HG03469 (cell line): ENCODE results near the gene SMIM12.

ENCODE experiments used
- ATAC-seq: cut with Tn5 transposase; IDR thresholded peaks from one replicate; pipeline ENCODE4 v1.9.1; 2021; ENCODE audit warnings: mild to moderate bottlenecking, moderate library complexity, moderate number of reproducible peaks; ENCODE audit not compliant: unreplicated experiment

Gene SMIM12

GRCh38 chr1:34874296-34874952 lies 14.9 kb upstream of the SMIM12 start:
- ATAC-seq = no peak

- no peak for ATAC-seq
These were observed 12.6 kb upstream of the SMIM12 start for GRCh38 chr1:34872133-34872503.

- ATAC-seq = no peak
These were observed 12.0 kb upstream of the SMIM12 start for GRCh38 chr1:34871443-34872132.

GRCh38 chr1:34870395-34870794 lies 10.8 kb upstream of the SMIM12 start:
- no peak for ATAC-seq

- no peak for ATAC-seq
These were observed 10.2 kb upstream of the SMIM12 start for GRCh38 chr1:34869760-34870159.

- no peak for ATAC-seq
These were observed 8.9 kb upstream of the SMIM12 start for GRCh38 chr1:34868230-34869049.

- no peak for ATAC-seq
These were observed 7.9 kb upstream of the SMIM12 start for GRCh38 chr1:34867415-34867814.

- ATAC-seq = no peak
These were observed 7.2 kb upstream of the SMIM12 start for GRCh38 chr1:34866762-34867109.

GRCh38 chr1:34865981-34866761 lies 6.6 kb upstream of the SMIM12 start:
- ATAC-seq = no peak

GRCh38 chr1:34865573-34865972 lies 6.0 kb upstream of the SMIM12 start:
- ATAC-seq = no peak

GRCh38 chr1:34864759-34865158 lies 5.2 kb upstream of the SMIM12 start:
- ATAC-seq = no peak

- ATAC-seq = no peak
These were observed 4.0 kb upstream of the SMIM12 start for GRCh38 chr1:34863501-34863900.

- no peak for ATAC-seq
These were observed 576 bp downstream of the SMIM12 start for GRCh38 chr1:34858901-34859445.

- ATAC-seq = no peak
These were observed 2.9 kb downstream of the SMIM12 start for GRCh38 chr1:34856697-34857096.

GRCh38 chr1:34852677-34853217 lies 6.8 kb downstream of the SMIM12 start:
- peak; percentile 69 for ATAC-seq

GRCh38 chr1:34851431-34852105 lies 8.0 kb downstream of the SMIM12 start:
- ATAC-seq = no peak

- no peak for ATAC-seq
These were observed 9.2 kb downstream of the SMIM12 start for GRCh38 chr1:34850382-34850781.

GRCh38 chr1:34847094-34847493 lies 12.5 kb downstream of the SMIM12 start:
- ATAC-seq = no peak

GRCh38 chr1:34846265-34846664 lies 13.3 kb downstream of the SMIM12 start:
- no peak for ATAC-seq
